Astrocyte (in vitro differentiated cells and primary cell): ENCODE results near the gene H3-3A. TPM values are rescaled to one million over a fixed set of nuclear protein-coding genes. Genes with fewer than 3 reads are reported as not detected.

Source experiments
- DNase-seq: peaks from one replicate; pipeline ENCODE4 v3.0.0-alpha.2; 2010; ENCODE audit warnings: low read depth
- FAIRE-seq: peaks from 2 replicates; lab custom pipeline; 2011; peaks lifted over from hg19 to GRCh38; lab: Jason Lieb, UNC
- H2AFZ ChIP-seq: 2 replicates; pipeline ENCODE4 v1.6.0; 2012; ENCODE audit warnings: low read depth, low read length, inconsistent platforms
- H3K27ac ChIP-seq: 2 replicates; pipeline ENCODE4 v1.5.1; 2011; ENCODE audit warnings: low read depth, low read length, inconsistent platforms
- H3K27me3 ChIP-seq: 2 replicates; pipeline ENCODE4 v1.6.0; 2011; ENCODE audit warnings: low read length, inconsistent platforms; ENCODE audit not compliant: insufficient read depth
- H3K36me3 ChIP-seq: 2 replicates; pipeline ENCODE4 v1.5.1; 2011; ENCODE audit warnings: low read length, inconsistent platforms; ENCODE audit not compliant: insufficient read depth
- H3K4me1 ChIP-seq: 2 replicates; pipeline ENCODE4 v1.5.1; 2011; ENCODE audit warnings: low read length, inconsistent platforms; ENCODE audit not compliant: insufficient read depth
- H3K4me2 ChIP-seq: 2 replicates; pipeline ENCODE4 v1.6.0; 2012; ENCODE audit warnings: low read length, inconsistent platforms
- H3K4me3 ChIP-seq: 2 replicates; pipeline ENCODE4 v1.5.1; 2011; ENCODE audit warnings: low read depth, mild to moderate bottlenecking, low read length, inconsistent platforms; ENCODE audit not compliant: insufficient read depth
- H3K79me2 ChIP-seq: 2 replicates; pipeline ENCODE4 v1.6.0; 2012; ENCODE audit warnings: mild to moderate bottlenecking, low read length, inconsistent platforms; ENCODE audit not compliant: insufficient read depth
- H3K9ac ChIP-seq: 2 replicates; pipeline ENCODE4 v1.6.0; 2012; ENCODE audit warnings: mild to moderate bottlenecking, low read length, inconsistent platforms
- H3K9me3 ChIP-seq: 2 replicates; pipeline ENCODE4 v1.5.1; 2012; ENCODE audit warnings: low read depth, mild to moderate bottlenecking, low read length, inconsistent platforms; ENCODE audit not compliant: insufficient read depth
- H4K20me1 ChIP-seq: 2 replicates; pipeline ENCODE4 v1.6.0; 2012; ENCODE audit warnings: low read length, inconsistent platforms; ENCODE audit not compliant: insufficient read depth
- H3K27ac Mint-ChIP-seq: one replicate; pipeline ENCODE4 v1.8.0; 2021; ENCODE audit warnings: mild to moderate bottlenecking, mixed read lengths; ENCODE audit not compliant: unreplicated experiment
- H3K27me3 Mint-ChIP-seq: one replicate; pipeline ENCODE4 v1.8.0; 2021; ENCODE audit warnings: low read depth, mixed read lengths; ENCODE audit not compliant: unreplicated experiment
- H3K36me3 Mint-ChIP-seq: one replicate; pipeline ENCODE4 v1.8.0; 2021; ENCODE audit warnings: low read depth, mixed read lengths; ENCODE audit not compliant: unreplicated experiment
- H3K4me1 Mint-ChIP-seq: one replicate; pipeline ENCODE4 v1.8.0; 2021; ENCODE audit warnings: low read depth, mixed read lengths; ENCODE audit not compliant: unreplicated experiment
- H3K4me3 Mint-ChIP-seq: one replicate; pipeline ENCODE4 v1.8.0; 2021; ENCODE audit warnings: mild to moderate bottlenecking, moderate library complexity, mixed read lengths; ENCODE audit not compliant: unreplicated experiment
- H3K9me3 Mint-ChIP-seq: one replicate; pipeline ENCODE4 v1.8.0; 2021; ENCODE audit warnings: mild to moderate bottlenecking, mixed read lengths; ENCODE audit not compliant: unreplicated experiment
- EZH2 ChIP-seq: IDR thresholded peaks from 2 replicates; pipeline ENCODE4 v1.6.1; 2012; ENCODE audit warnings: mild to moderate bottlenecking, low read length, inconsistent platforms; ENCODE audit not compliant: insufficient read depth
- total RNA-seq: library from RNA; stranded (reverse); gene quantifications from 2 replicates; pipeline ENCODE4 v1.2.1, GENCODE V29; 2021
- TF ChIP-seq, protein P1 (sequence below): IDR thresholded peaks from 2 replicates; pipeline ENCODE4 v1.5.1; 2011; ENCODE audit warnings: low read depth, mild to moderate bottlenecking, inconsistent platforms, low read length, moderate library complexity; ENCODE audit not compliant: insufficient read depth

Gene H3-3A
- total RNA-seq, 1 donor from 2014 or later: 375 TPM

DNA sequence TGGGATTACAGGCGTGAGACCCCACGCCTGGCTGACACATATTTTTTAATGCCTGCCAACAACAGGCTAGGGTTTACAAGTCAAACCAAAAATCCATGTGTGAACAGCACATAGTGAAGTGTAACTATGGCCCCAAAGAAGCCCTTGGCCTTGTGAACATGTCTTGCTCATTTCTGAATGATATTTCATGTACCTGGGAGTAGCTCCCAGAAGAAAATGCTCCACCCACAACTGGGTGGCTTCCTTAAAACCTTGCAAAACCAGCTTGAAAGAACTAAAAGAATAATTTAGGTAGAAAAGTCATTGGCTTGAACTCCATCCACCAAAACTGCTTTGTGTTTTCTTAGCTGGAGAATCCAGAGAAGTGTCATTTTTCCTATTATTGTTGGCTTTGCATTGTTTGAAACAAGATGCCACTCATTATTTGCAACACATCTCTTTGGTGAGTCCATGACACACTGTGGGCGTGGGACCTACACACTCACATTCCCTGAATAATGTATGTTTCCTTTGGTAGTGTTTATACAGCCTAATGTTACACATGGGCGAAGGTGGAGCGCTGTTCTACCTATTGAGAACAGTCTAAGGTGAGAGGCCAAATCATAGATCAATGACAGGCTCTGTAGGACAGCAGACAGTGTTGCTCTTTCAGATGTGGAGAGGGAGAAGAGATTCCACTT lies 34.8 kb upstream of the H3-3A start:
- Histone ChIP-seq H3K27me3 (no peaks in the 10 kb centered on the region), H3K9ac (no peak overlapping the region), H3K27ac (no peak overlapping the region), H3K9me3 (no peaks in the 10 kb centered on the region), H3K4me2 (no peak overlapping the region), H3K79me2 (no peaks in the 10 kb centered on the region), H4K20me1 (no peaks in the 10 kb centered on the region), H2AFZ (no peak overlapping the region), H3K36me3 (no peaks in the 10 kb centered on the region), H3K4me1 (no peaks in the 10 kb centered on the region), H3K4me3 (no peak overlapping the region)
- Mint-ChIP-seq H3K4me3 (no peak overlapping the region), H3K9me3 (peaks cover 7% of the 10 kb centered on the region), H3K27ac (no peak overlapping the region), H3K4me1 (peaks cover 3% of the 10 kb centered on the region), H3K36me3 (no peaks in the 10 kb centered on the region), H3K27me3 (peaks cover 8% of the 10 kb centered on the region)
- TF ChIP-seq EZH2: no peak
- TF ChIP-seq, protein P1, sequence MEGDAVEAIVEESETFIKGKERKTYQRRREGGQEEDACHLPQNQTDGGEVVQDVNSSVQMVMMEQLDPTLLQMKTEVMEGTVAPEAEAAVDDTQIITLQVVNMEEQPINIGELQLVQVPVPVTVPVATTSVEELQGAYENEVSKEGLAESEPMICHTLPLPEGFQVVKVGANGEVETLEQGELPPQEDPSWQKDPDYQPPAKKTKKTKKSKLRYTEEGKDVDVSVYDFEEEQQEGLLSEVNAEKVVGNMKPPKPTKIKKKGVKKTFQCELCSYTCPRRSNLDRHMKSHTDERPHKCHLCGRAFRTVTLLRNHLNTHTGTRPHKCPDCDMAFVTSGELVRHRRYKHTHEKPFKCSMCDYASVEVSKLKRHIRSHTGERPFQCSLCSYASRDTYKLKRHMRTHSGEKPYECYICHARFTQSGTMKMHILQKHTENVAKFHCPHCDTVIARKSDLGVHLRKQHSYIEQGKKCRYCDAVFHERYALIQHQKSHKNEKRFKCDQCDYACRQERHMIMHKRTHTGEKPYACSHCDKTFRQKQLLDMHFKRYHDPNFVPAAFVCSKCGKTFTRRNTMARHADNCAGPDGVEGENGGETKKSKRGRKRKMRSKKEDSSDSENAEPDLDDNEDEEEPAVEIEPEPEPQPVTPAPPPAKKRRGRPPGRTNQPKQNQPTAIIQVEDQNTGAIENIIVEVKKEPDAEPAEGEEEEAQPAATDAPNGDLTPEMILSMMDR: no peak
- FAIRE-seq (no peak), DNase-seq (no peak)

DNA sequence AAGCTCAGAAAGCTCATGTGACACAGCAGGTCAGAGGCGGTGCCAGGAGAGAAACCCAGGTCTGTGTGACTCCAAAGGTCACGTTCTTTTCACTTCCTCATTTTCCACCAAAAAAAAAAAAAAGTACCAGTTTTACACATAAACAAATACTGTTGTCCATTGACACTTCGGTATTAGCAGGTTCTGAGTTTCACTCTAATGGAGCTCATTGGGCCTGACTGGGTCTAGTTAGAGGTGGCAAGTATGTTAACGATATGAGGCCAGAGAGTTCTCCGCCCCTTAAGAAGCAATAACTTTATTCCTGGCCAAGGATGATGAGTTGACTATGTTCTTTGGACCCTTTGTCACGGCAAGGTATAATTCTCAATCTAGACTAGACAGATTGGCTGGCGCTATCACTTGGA lies 33.4 kb upstream of the H3-3A start:
- FAIRE-seq: no peak
- no peaks in the 10 kb centered on the region for H3K79me2 ChIP-seq
- H3K27ac ChIP-seq: no peak overlapping the region
- Mint-ChIP-seq H3K4me1 (peaks cover 3% of the 10 kb centered on the region), H3K4me3 (no peak overlapping the region), H3K27me3 (peaks cover 10% of the 10 kb centered on the region), H3K9me3 (peaks cover 7% of the 10 kb centered on the region), H3K36me3 (no peaks in the 10 kb centered on the region), H3K27ac (no peak overlapping the region)
- no peaks in the 10 kb centered on the region for H3K4me1 ChIP-seq
- no peaks in the 10 kb centered on the region for H4K20me1 ChIP-seq
- H3K9me3 ChIP-seq: no peaks in the 10 kb centered on the region
- TF ChIP-seq EZH2: no peak
- TF ChIP-seq, protein P1: no peak
- H3K4me3 ChIP-seq: no peak overlapping the region
- no peak for DNase-seq
- H3K9ac ChIP-seq: no peak overlapping the region
- no peak overlapping the region for H3K4me2 ChIP-seq
- H3K27me3 ChIP-seq: no peaks in the 10 kb centered on the region
- H2AFZ ChIP-seq: no peak overlapping the region
- no peaks in the 10 kb centered on the region for H3K36me3 ChIP-seq

GRCh38 chr1:226029568-226030225 lies 32.8 kb upstream of the H3-3A start:
- no peaks in the 10 kb centered on the region for H3K27me3 ChIP-seq
- TF ChIP-seq EZH2: no peak
- TF ChIP-seq, protein P1: no peak
- no peaks in the 10 kb centered on the region for H3K9me3 ChIP-seq
- H3K27me3 Mint-ChIP-seq: peaks cover 10% of the 10 kb centered on the region
- H2AFZ ChIP-seq: no peak overlapping the region
- peaks cover 3% of the 10 kb centered on the region for H3K4me1 Mint-ChIP-seq
- no peaks in the 10 kb centered on the region for H3K36me3 Mint-ChIP-seq
- no peak for FAIRE-seq
- no peak for DNase-seq
- H3K36me3 ChIP-seq: no peaks in the 10 kb centered on the region
- no peak overlapping the region for H3K27ac Mint-ChIP-seq
- no peak overlapping the region for H3K4me3 Mint-ChIP-seq
- H3K9ac ChIP-seq: no peak overlapping the region
- no peak overlapping the region for H3K4me3 ChIP-seq
- H3K4me1 ChIP-seq: no peaks in the 10 kb centered on the region
- no peak overlapping the region for H3K27ac ChIP-seq
- peaks cover 7% of the 10 kb centered on the region for H3K9me3 Mint-ChIP-seq
- no peaks in the 10 kb centered on the region for H3K79me2 ChIP-seq
- no peak overlapping the region for H3K4me2 ChIP-seq
- no peaks in the 10 kb centered on the region for H4K20me1 ChIP-seq
